Measurements from ENCODE around the gene SLC25A13.

The SLC25A13 gene

GRCh38 chr7:96322373-96322695, 436 bp upstream of the SLC25A13 start:
- TF ChIP-seq CTCF (IDR thresholded peaks at IDR 0.05; ENCODE audit: borderline replicate concordance, insufficient read depth, low read depth, low read length): no peak
- peak overlapping the region; percentile 75 for H3K4me3 ChIP-seq (ENCODE audit: low read depth, low read length)

GRCh38 chr7:96321031-96321657, 754 bp downstream of the SLC25A13 start:
- TF ChIP-seq CTCF (IDR thresholded peaks at IDR 0.05; ENCODE audit: borderline replicate concordance, insufficient read depth, low read depth, low read length): no peak
- H3K4me3 ChIP-seq (ENCODE audit: low read depth, low read length): peak overlapping the region; percentile 75

- TF ChIP-seq CTCF (IDR thresholded peaks at IDR 0.05; ENCODE audit: borderline replicate concordance, insufficient read depth, low read depth, low read length): no peak
- no peak overlapping the region for H3K4me3 ChIP-seq (ENCODE audit: low read depth, low read length)
These were observed 1.5 kb downstream of the SLC25A13 start for GRCh38 chr7:96320442-96320841.

- no peak overlapping the region for H3K4me3 ChIP-seq (ENCODE audit: low read depth, low read length)
- no peak for TF ChIP-seq CTCF (IDR thresholded peaks at IDR 0.05; ENCODE audit: borderline replicate concordance, insufficient read depth, low read depth, low read length)
These were observed 2.5 kb downstream of the SLC25A13 start for GRCh38 chr7:96319439-96319838.

GRCh38 chr7:96316949-96317348, 4.9 kb downstream of the SLC25A13 start:
- no peak overlapping the region for H3K4me3 ChIP-seq (ENCODE audit: low read depth, low read length)
- TF ChIP-seq CTCF (IDR thresholded peaks at IDR 0.05; ENCODE audit: borderline replicate concordance, insufficient read depth, low read depth, low read length): no peak

GRCh38 chr7:96315125-96315512, 6.8 kb downstream of the SLC25A13 start:
- H3K4me3 ChIP-seq (ENCODE audit: low read depth, low read length): no peak overlapping the region
- TF ChIP-seq CTCF (IDR thresholded peaks at IDR 0.05; ENCODE audit: borderline replicate concordance, insufficient read depth, low read depth, low read length): no peak

GRCh38 chr7:96314402-96315124, 7.3 kb downstream of the SLC25A13 start:
- no peak for TF ChIP-seq CTCF (IDR thresholded peaks at IDR 0.05; ENCODE audit: borderline replicate concordance, insufficient read depth, low read depth, low read length)
- H3K4me3 ChIP-seq (ENCODE audit: low read depth, low read length): no peak overlapping the region

Data from GM12875 (cell line).